ENCODE results near the gene CENATAC. TPM values are rescaled to one million over a fixed set of nuclear protein-coding genes. Genes with fewer than 3 reads are reported as not detected.
"Not testable (repeated sequence)": the region's sequence is repeated elsewhere in the genome, so short reads cannot be mapped to it uniquely, and the experiment has no call there.

Gene CENATAC
- total RNA-seq, 1 donor, result 30.9 TPM

- no peak for DNase-seq (ENCODE audit: low read depth)
- H3K4me3 ChIP-seq (ENCODE audit: low read depth, low read length), result no peak overlapping the region
- no peak for TF ChIP-seq CTCF (IDR thresholded peaks at IDR 0.05; ENCODE audit: insufficient read depth, low read length)
Measured at GRCh38 chr11:118979434-118979833, 18.5 kb upstream of the CENATAC start.

- no peak for DNase-seq (ENCODE audit: low read depth)
- TF ChIP-seq CTCF (IDR thresholded peaks at IDR 0.05; ENCODE audit: insufficient read depth, low read length), result no peak
- H3K4me3 ChIP-seq (ENCODE audit: low read depth, low read length), result no peak overlapping the region
Measured at GRCh38 chr11:118980191-118980881, 17.6 kb upstream of the CENATAC start.

GRCh38 chr11:118984337-118984736, 13.6 kb upstream of the CENATAC start:
- DNase-seq (ENCODE audit: low read depth); H3K4me3 ChIP-seq (ENCODE audit: low read depth, low read length): not testable (repeated sequence)

- DNase-seq (ENCODE audit: low read depth), result no peak
Measured at GRCh38 chr11:118984825-118985224, 13.1 kb upstream of the CENATAC start.

GRCh38 chr11:118988280-118988679, 9.7 kb upstream of the CENATAC start:
- DNase-seq (ENCODE audit: low read depth), result no peak
- TF ChIP-seq CTCF (IDR thresholded peaks at IDR 0.05; ENCODE audit: insufficient read depth, low read length), result no peak
- no peak overlapping the region for H3K4me3 ChIP-seq (ENCODE audit: low read depth, low read length)

More at GRCh38 chr11:118984825-118985224, 13.1 kb upstream of the CENATAC start:
- TF ChIP-seq CTCF (IDR thresholded peaks at IDR 0.05; ENCODE audit: insufficient read depth, low read length), result no peak
- H3K4me3 ChIP-seq (ENCODE audit: low read depth, low read length), result no peak overlapping the region

GRCh38 chr11:118991486-118992038, 6.4 kb upstream of the CENATAC start:
- not testable (repeated sequence) for H3K4me3 ChIP-seq (ENCODE audit: low read depth, low read length); DNase-seq (ENCODE audit: low read depth)

- peak overlapping the region; percentile 97 for H3K4me3 ChIP-seq (ENCODE audit: low read depth, low read length)
- TF ChIP-seq CTCF (IDR thresholded peaks at IDR 0.05; ENCODE audit: insufficient read depth, low read length), result peak; percentile 51
- peak; percentile 40 for DNase-seq (ENCODE audit: low read depth)
Measured at GRCh38 chr11:118996926-118997626, 862 bp upstream of the CENATAC start.
